Stimulated activated memory B cell treated with anti-CD40 and anti-IgM and Interleukin-4, amounts not matched to agents 10 μg/mL and 1 μg/mL and 100 μg/mL, for 72 hours (primary cell): ENCODE measurements around the gene MT1M.
"Not testable (repeated sequence)": the region's sequence is repeated elsewhere in the genome, so short reads cannot be mapped to it uniquely, and the experiment has no call there.

Experiments used
- ATAC-seq: fragments of 150-1000 bp; cut with Tn5 transposase; 2 replicates; pipeline ENCODE4 v1.10.0; 2021
- H3K27ac Mint-ChIP-seq: one replicate; pipeline ENCODE4 v1.8.0; 2022; ENCODE audit warnings: mild to moderate bottlenecking, mixed read lengths
- H3K27me3 Mint-ChIP-seq: one replicate; pipeline ENCODE4 v1.8.0; 2022; ENCODE audit warnings: mixed read lengths
- H3K36me3 Mint-ChIP-seq: one replicate; pipeline ENCODE4 v1.8.0; 2022; ENCODE audit warnings: mixed read lengths
- H3K4me1 Mint-ChIP-seq: one replicate; pipeline ENCODE4 v1.8.0; 2022; ENCODE audit warnings: mixed read lengths
- H3K4me3 Mint-ChIP-seq: one replicate; pipeline ENCODE4 v1.8.0; 2022; ENCODE audit warnings: mild to moderate bottlenecking, moderate library complexity, mixed read lengths
- H3K9me3 Mint-ChIP-seq: one replicate; pipeline ENCODE4 v1.8.0; 2022; ENCODE audit warnings: mixed read lengths

The MT1M gene

GRCh38 chr16:56617212-56618085 is 15.0 kb upstream of the MT1M start:
- Mint-ChIP-seq H3K9me3 (no peaks in the 10 kb centered on the region), H3K27me3 (peaks cover 34% of the 10 kb centered on the region), H3K4me1 (peaks cover 10% of the 10 kb centered on the region), H3K36me3 (no peaks in the 10 kb centered on the region), H3K4me3 (peak overlapping the region; percentile 51), H3K27ac (no peak overlapping the region)
- peak; percentile 50 for ATAC-seq

- no peak for ATAC-seq
- H3K36me3 Mint-ChIP-seq: no peaks in the 10 kb centered on the region
- peaks cover 10% of the 10 kb centered on the region for H3K4me1 Mint-ChIP-seq
- no peak overlapping the region for H3K4me3 Mint-ChIP-seq
- no peak overlapping the region for H3K27ac Mint-ChIP-seq
- peaks cover 34% of the 10 kb centered on the region for H3K27me3 Mint-ChIP-seq
- no peaks in the 10 kb centered on the region for H3K9me3 Mint-ChIP-seq
These were observed 14.3 kb upstream of the MT1M start for GRCh38 chr16:56618138-56618537.

- ATAC-seq: no peak
- H3K27me3 Mint-ChIP-seq: peaks cover 48% of the 10 kb centered on the region
These were observed 12.0 kb upstream of the MT1M start for GRCh38 chr16:56620339-56620897.

GRCh38 chr16:56621665-56622445 is 10.6 kb upstream of the MT1M start:
- H3K9me3 Mint-ChIP-seq, ATAC-seq, H3K4me3 Mint-ChIP-seq, H3K27ac Mint-ChIP-seq, H3K36me3 Mint-ChIP-seq: not testable (repeated sequence)
- Mint-ChIP-seq H3K27me3 (peaks cover 57% of the 10 kb centered on the region), H3K4me1 (peaks cover 23% of the 10 kb centered on the region)

More at GRCh38 chr16:56620339-56620897, 12.0 kb upstream of the MT1M start:
- Mint-ChIP-seq H3K4me3 (no peak overlapping the region), H3K27ac (no peak overlapping the region), H3K36me3 (no peaks in the 10 kb centered on the region), H3K9me3 (no peaks in the 10 kb centered on the region), H3K4me1 (peaks cover 18% of the 10 kb centered on the region)

- Mint-ChIP-seq H3K4me1 (peaks cover 14% of the 10 kb centered on the region), H3K27me3 (peaks cover 47% of the 10 kb centered on the region)
- H3K36me3 Mint-ChIP-seq, H3K9me3 Mint-ChIP-seq, H3K27ac Mint-ChIP-seq, H3K4me3 Mint-ChIP-seq, ATAC-seq: not testable (repeated sequence)
These were observed 9.3 kb upstream of the MT1M start for GRCh38 chr16:56623184-56623583.

- no peaks in the 10 kb centered on the region for H3K36me3 Mint-ChIP-seq
- no peak overlapping the region for H3K27ac Mint-ChIP-seq
- H3K4me3 Mint-ChIP-seq: no peak overlapping the region
- H3K9me3 Mint-ChIP-seq: no peaks in the 10 kb centered on the region
- peaks cover 43% of the 10 kb centered on the region for H3K27me3 Mint-ChIP-seq
- H3K4me1 Mint-ChIP-seq: peaks cover 14% of the 10 kb centered on the region
- no peak for ATAC-seq
These were observed 8.8 kb upstream of the MT1M start for GRCh38 chr16:56623637-56624036.

GRCh38 chr16:56625140-56625942 is 7.1 kb upstream of the MT1M start, which contains the start of gene MT1E:
MT1E (plus strand) TSS chr16:56625781; CDS start chr16:56625852, 71 bp downstream.
- Mint-ChIP-seq H3K27me3 (peaks cover 32% of the 10 kb centered on the region), H3K4me1 (peaks cover 30% of the 10 kb centered on the region), H3K36me3 (no peaks in the 10 kb centered on the region), H3K9me3 (no peaks in the 10 kb centered on the region), H3K4me3 (peak within 1 kb of the TSS; percentile 86), H3K27ac (peak within 1 kb of the TSS; percentile 84)
- ATAC-seq: peak; percentile 54

- H3K4me1 Mint-ChIP-seq: peaks cover 33% of the 10 kb centered on the region
- no peaks in the 10 kb centered on the region for H3K36me3 Mint-ChIP-seq
- peak overlapping the region; percentile 53 for H3K4me3 Mint-ChIP-seq
- no peak for ATAC-seq
- H3K27ac Mint-ChIP-seq: peak overlapping the region; percentile 84
- H3K9me3 Mint-ChIP-seq: no peaks in the 10 kb centered on the region
- H3K27me3 Mint-ChIP-seq: peaks cover 32% of the 10 kb centered on the region
These were observed 6.4 kb upstream of the MT1M start for GRCh38 chr16:56625943-56626654.

- H3K27me3 Mint-ChIP-seq: peaks cover 35% of the 10 kb centered on the region
- no peak for ATAC-seq
- no peaks in the 10 kb centered on the region for H3K9me3 Mint-ChIP-seq
- H3K36me3 Mint-ChIP-seq: no peaks in the 10 kb centered on the region
- H3K4me3 Mint-ChIP-seq: no peak overlapping the region
- H3K27ac Mint-ChIP-seq: no peak overlapping the region
- peaks cover 35% of the 10 kb centered on the region for H3K4me1 Mint-ChIP-seq
These were observed 5.8 kb upstream of the MT1M start for GRCh38 chr16:56626685-56627084.

- H3K4me1 Mint-ChIP-seq: peaks cover 47% of the 10 kb centered on the region
- H3K27me3 Mint-ChIP-seq: peaks cover 56% of the 10 kb centered on the region
- no peaks in the 10 kb centered on the region for H3K36me3 Mint-ChIP-seq
- H3K27ac Mint-ChIP-seq: no peak overlapping the region
- no peak for ATAC-seq
- no peak overlapping the region for H3K4me3 Mint-ChIP-seq
- H3K9me3 Mint-ChIP-seq: no peaks in the 10 kb centered on the region
These were observed 3.7 kb upstream of the MT1M start for GRCh38 chr16:56628486-56629350.

GRCh38 chr16:56629531-56629930 is 2.9 kb upstream of the MT1M start:
- Mint-ChIP-seq H3K9me3 (no peaks in the 10 kb centered on the region), H3K27ac (peak overlapping the region; percentile 49), H3K4me1 (peaks cover 48% of the 10 kb centered on the region), H3K4me3 (no peak overlapping the region), H3K36me3 (no peaks in the 10 kb centered on the region), H3K27me3 (peaks cover 59% of the 10 kb centered on the region)
- peak; percentile 60 for ATAC-seq

- H3K36me3 Mint-ChIP-seq: no peaks in the 10 kb centered on the region
- peaks cover 59% of the 10 kb centered on the region for H3K27me3 Mint-ChIP-seq
- no peak overlapping the region for H3K4me3 Mint-ChIP-seq
- peaks cover 50% of the 10 kb centered on the region for H3K4me1 Mint-ChIP-seq
- no peaks in the 10 kb centered on the region for H3K9me3 Mint-ChIP-seq
- ATAC-seq: peak; percentile 92
- H3K27ac Mint-ChIP-seq: peak overlapping the region; percentile 49
These were observed 2.3 kb upstream of the MT1M start for GRCh38 chr16:56630134-56630533.

GRCh38 chr16:56631197-56631596 is 1.3 kb upstream of the MT1M start:
- Mint-ChIP-seq H3K4me3 (no peak overlapping the region), H3K27me3 (peaks cover 59% of the 10 kb centered on the region), H3K27ac (peak overlapping the region; percentile 21), H3K4me1 (peaks cover 43% of the 10 kb centered on the region), H3K9me3 (no peaks in the 10 kb centered on the region), H3K36me3 (no peaks in the 10 kb centered on the region)
- ATAC-seq: no peak
